Astrocyte (in vitro differentiated cells and primary cell): Measurements from ENCODE around the gene CLMN. TPM values are rescaled to one million over a fixed set of nuclear protein-coding genes. Genes with fewer than 3 reads are reported as not detected.

ENCODE experiments used
- DNase-seq: peaks from one replicate; pipeline ENCODE4 v3.0.0-alpha.2; 2010; ENCODE audit warnings: low read depth
- FAIRE-seq: peaks from 2 replicates; lab custom pipeline; 2011; peaks lifted over from hg19 to GRCh38; lab: Jason Lieb, UNC
- H2AFZ ChIP-seq: 2 replicates; pipeline ENCODE4 v1.6.0; 2012; ENCODE audit warnings: low read depth, low read length, inconsistent platforms
- H3K27ac ChIP-seq: 2 replicates; pipeline ENCODE4 v1.5.1; 2011; ENCODE audit warnings: low read depth, low read length, inconsistent platforms
- H3K27me3 ChIP-seq: 2 replicates; pipeline ENCODE4 v1.6.0; 2011; ENCODE audit warnings: low read length, inconsistent platforms; ENCODE audit not compliant: insufficient read depth
- H3K36me3 ChIP-seq: 2 replicates; pipeline ENCODE4 v1.5.1; 2011; ENCODE audit warnings: low read length, inconsistent platforms; ENCODE audit not compliant: insufficient read depth
- H3K4me1 ChIP-seq: 2 replicates; pipeline ENCODE4 v1.5.1; 2011; ENCODE audit warnings: low read length, inconsistent platforms; ENCODE audit not compliant: insufficient read depth
- H3K4me2 ChIP-seq: 2 replicates; pipeline ENCODE4 v1.6.0; 2012; ENCODE audit warnings: low read length, inconsistent platforms
- H3K4me3 ChIP-seq: 2 replicates; pipeline ENCODE4 v1.5.1; 2011; ENCODE audit warnings: low read depth, mild to moderate bottlenecking, low read length, inconsistent platforms; ENCODE audit not compliant: insufficient read depth
- H3K79me2 ChIP-seq: 2 replicates; pipeline ENCODE4 v1.6.0; 2012; ENCODE audit warnings: mild to moderate bottlenecking, low read length, inconsistent platforms; ENCODE audit not compliant: insufficient read depth
- H3K9ac ChIP-seq: 2 replicates; pipeline ENCODE4 v1.6.0; 2012; ENCODE audit warnings: mild to moderate bottlenecking, low read length, inconsistent platforms
- H3K9me3 ChIP-seq: 2 replicates; pipeline ENCODE4 v1.5.1; 2012; ENCODE audit warnings: low read depth, mild to moderate bottlenecking, low read length, inconsistent platforms; ENCODE audit not compliant: insufficient read depth
- H4K20me1 ChIP-seq: 2 replicates; pipeline ENCODE4 v1.6.0; 2012; ENCODE audit warnings: low read length, inconsistent platforms; ENCODE audit not compliant: insufficient read depth
- H3K27ac Mint-ChIP-seq: one replicate; pipeline ENCODE4 v1.8.0; 2021; ENCODE audit warnings: mild to moderate bottlenecking, mixed read lengths; ENCODE audit not compliant: unreplicated experiment
- H3K27me3 Mint-ChIP-seq: one replicate; pipeline ENCODE4 v1.8.0; 2021; ENCODE audit warnings: low read depth, mixed read lengths; ENCODE audit not compliant: unreplicated experiment
- H3K36me3 Mint-ChIP-seq: one replicate; pipeline ENCODE4 v1.8.0; 2021; ENCODE audit warnings: low read depth, mixed read lengths; ENCODE audit not compliant: unreplicated experiment
- H3K4me1 Mint-ChIP-seq: one replicate; pipeline ENCODE4 v1.8.0; 2021; ENCODE audit warnings: low read depth, mixed read lengths; ENCODE audit not compliant: unreplicated experiment
- H3K4me3 Mint-ChIP-seq: one replicate; pipeline ENCODE4 v1.8.0; 2021; ENCODE audit warnings: mild to moderate bottlenecking, moderate library complexity, mixed read lengths; ENCODE audit not compliant: unreplicated experiment
- H3K9me3 Mint-ChIP-seq: one replicate; pipeline ENCODE4 v1.8.0; 2021; ENCODE audit warnings: mild to moderate bottlenecking, mixed read lengths; ENCODE audit not compliant: unreplicated experiment
- EZH2 ChIP-seq: IDR thresholded peaks from 2 replicates; pipeline ENCODE4 v1.6.1; 2012; ENCODE audit warnings: mild to moderate bottlenecking, low read length, inconsistent platforms; ENCODE audit not compliant: insufficient read depth
- total RNA-seq: library from RNA; stranded (reverse); gene quantifications from 2 replicates; pipeline ENCODE4 v1.2.1, GENCODE V29; 2021
- TF ChIP-seq, protein P1 (sequence below): IDR thresholded peaks from 2 replicates; pipeline ENCODE4 v1.5.1; 2011; ENCODE audit warnings: low read depth, mild to moderate bottlenecking, inconsistent platforms, low read length, moderate library complexity; ENCODE audit not compliant: insufficient read depth

Gene CLMN
- total RNA-seq, 1 donor from 2014 or later: 14.0 TPM

DNA sequence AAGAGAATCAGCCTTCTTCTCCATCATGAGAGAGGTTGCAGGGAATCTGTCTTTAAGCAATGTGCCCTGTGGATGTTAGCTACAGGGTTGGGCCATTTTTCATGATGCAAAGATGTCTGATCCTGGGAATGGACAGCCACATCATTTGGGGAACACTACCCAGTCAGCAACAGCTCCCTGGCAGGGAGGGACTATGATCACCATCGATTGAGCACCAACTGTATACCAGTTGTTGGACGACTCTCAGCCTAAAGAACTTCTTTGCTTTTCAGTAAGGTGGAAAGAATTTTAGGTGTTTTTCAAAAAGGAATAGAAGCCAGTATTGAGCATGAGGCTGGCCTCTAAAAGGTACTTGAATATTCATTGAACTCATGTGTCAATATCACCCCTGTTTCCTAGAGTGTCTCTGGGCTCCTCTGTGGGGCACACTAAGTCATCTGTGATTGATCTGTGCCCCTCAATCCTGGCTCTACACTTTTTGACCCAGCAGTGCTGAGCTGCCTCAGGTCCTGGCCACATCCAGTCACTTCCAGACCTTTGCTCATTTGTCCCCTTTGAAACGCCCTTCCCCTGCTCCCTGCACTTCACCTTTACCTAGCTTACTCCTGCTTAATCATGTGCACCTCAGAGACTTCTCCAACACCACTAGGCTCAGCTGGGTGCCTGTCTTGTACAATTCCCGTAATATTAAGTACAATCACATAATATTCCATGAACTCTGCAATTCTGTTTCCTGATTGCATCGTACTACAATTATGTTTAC is 2.2 kb upstream of the CLMN start:
- Histone ChIP-seq H2AFZ (no peak overlapping the region), H3K79me2 (no peaks in the 10 kb centered on the region), H3K4me2 (no peak overlapping the region), H3K9ac (no peak overlapping the region), H3K4me3 (no peak overlapping the region), H3K27me3 (peaks cover 4% of the 10 kb centered on the region), H3K27ac (no peak overlapping the region), H3K4me1 (peaks cover 5% of the 10 kb centered on the region), H3K36me3 (no peaks in the 10 kb centered on the region), H3K9me3 (no peaks in the 10 kb centered on the region), H4K20me1 (no peaks in the 10 kb centered on the region)
- DNase-seq (no peak), FAIRE-seq (no peak)
- TF ChIP-seq, protein P1, sequence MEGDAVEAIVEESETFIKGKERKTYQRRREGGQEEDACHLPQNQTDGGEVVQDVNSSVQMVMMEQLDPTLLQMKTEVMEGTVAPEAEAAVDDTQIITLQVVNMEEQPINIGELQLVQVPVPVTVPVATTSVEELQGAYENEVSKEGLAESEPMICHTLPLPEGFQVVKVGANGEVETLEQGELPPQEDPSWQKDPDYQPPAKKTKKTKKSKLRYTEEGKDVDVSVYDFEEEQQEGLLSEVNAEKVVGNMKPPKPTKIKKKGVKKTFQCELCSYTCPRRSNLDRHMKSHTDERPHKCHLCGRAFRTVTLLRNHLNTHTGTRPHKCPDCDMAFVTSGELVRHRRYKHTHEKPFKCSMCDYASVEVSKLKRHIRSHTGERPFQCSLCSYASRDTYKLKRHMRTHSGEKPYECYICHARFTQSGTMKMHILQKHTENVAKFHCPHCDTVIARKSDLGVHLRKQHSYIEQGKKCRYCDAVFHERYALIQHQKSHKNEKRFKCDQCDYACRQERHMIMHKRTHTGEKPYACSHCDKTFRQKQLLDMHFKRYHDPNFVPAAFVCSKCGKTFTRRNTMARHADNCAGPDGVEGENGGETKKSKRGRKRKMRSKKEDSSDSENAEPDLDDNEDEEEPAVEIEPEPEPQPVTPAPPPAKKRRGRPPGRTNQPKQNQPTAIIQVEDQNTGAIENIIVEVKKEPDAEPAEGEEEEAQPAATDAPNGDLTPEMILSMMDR: no peak
- no peak for TF ChIP-seq EZH2
- Mint-ChIP-seq H3K4me3 (no peak overlapping the region), H3K36me3 (no peaks in the 10 kb centered on the region), H3K27me3 (peaks cover 28% of the 10 kb centered on the region), H3K4me1 (peaks cover 7% of the 10 kb centered on the region), H3K27ac (peak overlapping the region; percentile 82), H3K9me3 (no peaks in the 10 kb centered on the region)

DNA sequence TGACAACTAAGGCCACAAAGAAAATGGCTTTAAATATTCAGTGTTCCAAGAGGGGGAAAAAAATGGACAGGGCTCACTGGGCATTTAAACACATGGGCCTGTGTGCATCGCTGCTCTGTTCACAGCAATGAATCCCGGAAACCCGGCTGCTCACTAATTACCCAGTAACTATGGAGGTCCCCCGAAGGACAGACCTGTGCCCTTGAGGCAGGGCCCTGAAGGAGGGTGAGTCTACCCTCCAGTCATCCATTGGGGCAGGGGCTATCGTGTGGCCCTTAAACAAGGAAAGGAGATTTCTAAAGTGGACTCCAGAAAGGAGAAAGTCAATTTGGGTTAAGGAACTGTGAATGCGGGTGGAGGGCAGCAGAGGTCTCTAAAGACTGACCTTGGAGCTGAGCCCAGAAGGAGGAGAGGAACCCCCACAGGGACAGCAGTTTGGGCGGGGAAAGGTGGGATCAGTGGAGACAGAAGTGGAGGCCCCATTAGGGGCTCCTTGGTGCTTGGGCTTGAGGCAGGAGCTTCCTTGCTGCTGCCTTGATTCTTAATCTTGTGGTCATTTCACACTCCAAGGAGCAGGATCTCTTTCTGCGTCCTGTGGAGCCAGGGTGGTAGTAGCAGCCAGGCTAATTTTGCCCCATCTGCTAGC is 1.4 kb upstream of the CLMN start:
- Mint-ChIP-seq H3K27ac (peak overlapping the region; percentile 64), H3K9me3 (no peaks in the 10 kb centered on the region), H3K36me3 (no peaks in the 10 kb centered on the region), H3K4me3 (peak overlapping the region; percentile 77), H3K27me3 (peaks cover 29% of the 10 kb centered on the region), H3K4me1 (peaks cover 7% of the 10 kb centered on the region)
- Histone ChIP-seq H3K4me2 (no peak overlapping the region), H3K4me1 (peaks cover 5% of the 10 kb centered on the region), H3K4me3 (no peak overlapping the region), H3K79me2 (no peaks in the 10 kb centered on the region), H3K9ac (no peak overlapping the region), H4K20me1 (no peaks in the 10 kb centered on the region), H3K27ac (no peak overlapping the region), H3K9me3 (no peaks in the 10 kb centered on the region), H3K27me3 (peaks cover 4% of the 10 kb centered on the region), H2AFZ (no peak overlapping the region), H3K36me3 (no peaks in the 10 kb centered on the region)
- TF ChIP-seq EZH2: no peak
- TF ChIP-seq, protein P1: no peak
- no peak for FAIRE-seq
- no peak for DNase-seq
